Nephron progenitor cell (in vitro differentiated cells): Measurements from ENCODE around the gene ECM1.

Source experiments
- DNase-seq: peaks from one replicate; pipeline ENCODE4 v3.0.0; 2021
- H3K27ac Mint-ChIP-seq: 2 replicates; pipeline ENCODE4 v1.8.0; 2021; ENCODE audit warnings: mild to moderate bottlenecking, moderate library complexity, mixed read lengths
- H3K27me3 Mint-ChIP-seq: 2 replicates; pipeline ENCODE4 v1.8.0; 2021; ENCODE audit warnings: mild to moderate bottlenecking, low read depth, mixed read lengths; ENCODE audit not compliant: poor library complexity
- H3K36me3 Mint-ChIP-seq: 2 replicates; pipeline ENCODE4 v1.8.0; 2021; ENCODE audit warnings: low read depth, mixed read lengths
- H3K4me1 Mint-ChIP-seq: 2 replicates; pipeline ENCODE4 v1.8.0; 2021; ENCODE audit warnings: mixed read lengths
- H3K4me3 Mint-ChIP-seq: 2 replicates; pipeline ENCODE4 v1.8.0; 2021; ENCODE audit warnings: mild to moderate bottlenecking, moderate library complexity, mixed read lengths
- H3K9me3 Mint-ChIP-seq: 2 replicates; pipeline ENCODE4 v1.8.0; 2021; ENCODE audit warnings: mild to moderate bottlenecking, moderate library complexity, mixed read lengths
- CTCF ChIP-seq: fragments of 200-600 bp; sonication (generic); IDR thresholded peaks from 2 replicates; pipeline ENCODE4 v1.5.0; 2021; ENCODE audit warnings: antibody characterized with exemption

The ECM1 gene

GRCh38 chr1:150558761-150559655, 51.1 kb downstream of the ECM1 start:
- TF ChIP-seq CTCF: no peak
- H3K4me3 Mint-ChIP-seq: no peak overlapping the region

GRCh38 chr1:150559656-150560010, 51.7 kb downstream of the ECM1 start:
- Mint-ChIP-seq H3K36me3 (no peaks in the 10 kb centered on the region), H3K4me1 (peaks cover 80% of the 10 kb centered on the region), H3K9me3 (no peaks in the 10 kb centered on the region), H3K27ac (no peak overlapping the region), H3K4me3 (no peak overlapping the region), H3K27me3 (peaks cover 2% of the 10 kb centered on the region)
- TF ChIP-seq CTCF: no peak
- DNase-seq: no peak

More at GRCh38 chr1:150558761-150559655, 51.1 kb downstream of the ECM1 start:
- no peak for DNase-seq
- Mint-ChIP-seq H3K9me3 (no peaks in the 10 kb centered on the region), H3K36me3 (no peaks in the 10 kb centered on the region), H3K4me1 (peaks cover 79% of the 10 kb centered on the region), H3K27me3 (peaks cover 2% of the 10 kb centered on the region), H3K27ac (no peak overlapping the region)

GRCh38 chr1:150560011-150560438, 52.1 kb downstream of the ECM1 start:
- no peaks in the 10 kb centered on the region for H3K9me3 Mint-ChIP-seq
- H3K4me1 Mint-ChIP-seq: peaks cover 80% of the 10 kb centered on the region
- peak; percentile 92 for TF ChIP-seq CTCF
- peaks cover 2% of the 10 kb centered on the region for H3K27me3 Mint-ChIP-seq
- H3K36me3 Mint-ChIP-seq: no peaks in the 10 kb centered on the region
- peak; percentile 83 for DNase-seq
- H3K27ac Mint-ChIP-seq: no peak overlapping the region
- no peak overlapping the region for H3K4me3 Mint-ChIP-seq

GRCh38 chr1:150560576-150561253, 52.8 kb downstream of the ECM1 start:
- peaks cover 2% of the 10 kb centered on the region for H3K27me3 Mint-ChIP-seq
- H3K36me3 Mint-ChIP-seq: no peaks in the 10 kb centered on the region
- peak; percentile 73 for TF ChIP-seq CTCF
- peak overlapping the region; percentile 100 for H3K27ac Mint-ChIP-seq
- H3K4me3 Mint-ChIP-seq: peak overlapping the region; percentile 86
- H3K9me3 Mint-ChIP-seq: no peaks in the 10 kb centered on the region
- peak; percentile 91 for DNase-seq
- H3K4me1 Mint-ChIP-seq: peaks cover 77% of the 10 kb centered on the region

- no peaks in the 10 kb centered on the region for H3K9me3 Mint-ChIP-seq
- no peak for TF ChIP-seq CTCF
- H3K27me3 Mint-ChIP-seq: peaks cover 2% of the 10 kb centered on the region
- H3K4me1 Mint-ChIP-seq: peaks cover 73% of the 10 kb centered on the region
- H3K36me3 Mint-ChIP-seq: no peaks in the 10 kb centered on the region
- peak; percentile 88 for DNase-seq
- H3K4me3 Mint-ChIP-seq: peak overlapping the region; percentile 86
- H3K27ac Mint-ChIP-seq: peak overlapping the region; percentile 100
Observed at GRCh38 chr1:150561254-150561973, 53.5 kb downstream of the ECM1 start.
